HG03039 (cell line): Measurements from ENCODE around the gene GAP43.
A peak's percentile ranks its signal among the peaks of the same experiment; 100 is the strongest.

ENCODE experiments used
- ATAC-seq: cut with Tn5 transposase; IDR thresholded peaks from one replicate; pipeline ENCODE4 v1.9.1; 2021; ENCODE audit warnings: mild to moderate bottlenecking, moderate library complexity; ENCODE audit not compliant: unreplicated experiment

GAP43 gene

GRCh38 chr3:115626721-115627120 lies 3.4 kb downstream of the GAP43 start:
- no peak for ATAC-seq

GRCh38 chr3:115627180-115628074 lies 4.1 kb downstream of the GAP43 start:
- ATAC-seq: peak; percentile 68

DNA sequence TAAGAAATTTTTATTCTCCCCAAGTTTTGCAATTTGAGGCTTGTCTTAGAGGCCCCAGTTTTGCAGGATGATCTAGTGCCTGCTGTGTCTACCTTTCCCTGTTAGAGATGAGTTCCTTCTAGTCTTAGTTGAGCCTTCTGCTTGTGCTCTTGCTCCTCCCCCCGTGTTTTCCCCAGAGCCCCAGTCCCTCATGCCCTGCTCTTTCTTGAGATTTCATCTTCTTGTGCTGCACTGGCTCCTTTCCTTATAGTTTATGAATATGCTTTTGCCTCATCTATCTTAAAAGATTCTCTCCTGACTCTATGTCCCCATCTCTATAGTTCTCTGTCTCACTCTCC lies 4.7 kb downstream of the GAP43 start:
- ATAC-seq: peak; percentile 41

- no peak for ATAC-seq
Observed at GRCh38 chr3:115630850-115631249, 7.5 kb downstream of the GAP43 start.

- ATAC-seq: no peak
Observed at GRCh38 chr3:115632026-115632425, 8.7 kb downstream of the GAP43 start.

DNA sequence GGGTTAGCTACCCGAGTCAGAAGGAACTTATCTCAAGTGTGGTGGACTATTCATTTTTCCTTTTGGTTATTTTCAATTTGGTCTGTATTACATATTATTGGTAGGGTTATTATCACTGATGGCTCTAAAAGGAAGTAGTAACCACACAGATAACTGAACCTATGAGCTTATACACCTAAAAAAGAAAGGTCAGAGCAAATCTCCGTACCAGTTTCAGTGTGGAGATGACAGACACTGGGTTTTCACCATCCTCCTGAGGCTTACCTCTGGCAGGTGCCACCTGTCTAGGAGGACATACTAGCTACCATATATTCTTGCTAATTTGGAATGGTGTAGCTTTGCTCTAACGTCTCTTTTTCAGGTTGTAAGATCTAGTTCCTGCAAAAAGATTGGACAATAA lies 10.2 kb downstream of the GAP43 start:
- no peak for ATAC-seq

- ATAC-seq: no peak
Observed at GRCh38 chr3:115634052-115634451, 10.7 kb downstream of the GAP43 start.

DNA sequence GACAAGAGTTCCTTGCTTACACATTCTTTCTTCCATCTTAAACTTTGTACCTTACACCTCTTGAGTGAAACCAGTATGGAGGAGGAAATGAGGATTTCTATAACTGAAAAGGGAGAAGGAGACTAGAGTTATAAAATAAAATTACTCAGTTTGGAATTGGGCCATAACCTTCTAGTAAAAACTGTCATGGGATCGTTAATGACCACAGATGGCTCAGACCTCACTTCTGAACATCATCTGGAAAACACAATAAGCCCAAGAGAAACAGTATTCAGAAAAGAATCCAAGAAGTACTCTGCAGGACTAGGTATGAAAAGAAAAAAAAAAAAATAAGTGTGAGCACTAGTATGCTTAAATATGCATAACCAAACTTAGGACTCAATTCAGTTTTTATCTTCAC lies 12.1 kb downstream of the GAP43 start:
- no peak for ATAC-seq

DNA sequence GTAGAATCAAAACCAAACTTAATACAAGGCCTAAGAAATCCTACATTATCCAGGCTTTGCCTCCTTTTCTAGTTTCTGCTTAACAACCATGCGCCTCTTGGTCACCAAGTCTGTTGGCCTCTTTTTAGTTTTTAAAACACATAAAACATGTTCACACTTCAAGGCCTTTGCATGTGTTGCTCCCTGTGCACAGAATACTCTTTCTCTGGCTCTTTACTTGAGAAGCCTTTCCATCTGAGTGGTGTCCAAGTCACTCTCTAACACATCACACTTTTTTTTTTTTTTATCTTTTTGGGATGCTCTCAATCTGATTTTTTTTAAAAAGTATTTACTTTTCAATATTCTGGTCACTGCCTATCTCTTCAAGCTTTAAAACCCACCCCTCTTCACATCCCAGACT lies 14.9 kb downstream of the GAP43 start:
- ATAC-seq: no peak

DNA sequence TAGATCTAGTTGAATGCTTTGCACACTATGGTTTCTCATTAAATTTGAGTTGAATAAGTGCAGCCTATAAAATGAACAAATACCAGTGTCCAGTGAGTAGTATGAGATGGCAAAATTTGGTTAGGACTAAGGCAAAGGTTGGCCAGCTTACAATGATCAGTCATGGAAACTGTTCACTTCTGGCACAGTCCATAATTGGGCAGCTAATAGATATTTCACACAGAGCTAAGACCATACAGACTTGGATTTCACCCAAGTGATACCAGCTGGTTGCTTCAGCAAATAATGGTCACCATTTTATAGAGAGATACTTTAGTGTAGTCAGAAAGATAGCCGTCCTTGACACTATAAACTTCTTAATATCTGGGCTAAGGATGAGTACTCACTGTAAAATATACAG lies 15.7 kb downstream of the GAP43 start:
- no peak for ATAC-seq

DNA sequence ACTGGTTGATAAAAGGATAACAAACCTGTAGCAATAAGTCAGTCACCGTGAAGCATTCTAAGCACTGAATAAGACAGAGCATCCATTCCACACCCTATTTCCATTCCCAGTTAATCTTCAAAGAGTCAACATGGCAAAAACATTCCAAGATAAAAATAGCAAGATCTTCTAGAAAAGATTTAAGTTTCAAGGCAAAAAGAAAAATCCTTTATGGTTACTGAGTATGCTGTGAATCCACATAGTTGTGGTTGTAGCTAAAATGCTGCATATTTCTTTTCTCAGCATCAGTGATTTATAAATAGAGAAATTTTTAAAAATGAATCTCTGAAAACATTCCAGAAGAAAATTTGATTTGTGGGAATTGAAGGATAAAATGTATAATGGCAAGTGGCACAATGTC lies 21.1 kb downstream of the GAP43 start:
- ATAC-seq: no peak

- no peak for ATAC-seq
Observed at GRCh38 chr3:115646027-115646690, 22.8 kb downstream of the GAP43 start.

DNA sequence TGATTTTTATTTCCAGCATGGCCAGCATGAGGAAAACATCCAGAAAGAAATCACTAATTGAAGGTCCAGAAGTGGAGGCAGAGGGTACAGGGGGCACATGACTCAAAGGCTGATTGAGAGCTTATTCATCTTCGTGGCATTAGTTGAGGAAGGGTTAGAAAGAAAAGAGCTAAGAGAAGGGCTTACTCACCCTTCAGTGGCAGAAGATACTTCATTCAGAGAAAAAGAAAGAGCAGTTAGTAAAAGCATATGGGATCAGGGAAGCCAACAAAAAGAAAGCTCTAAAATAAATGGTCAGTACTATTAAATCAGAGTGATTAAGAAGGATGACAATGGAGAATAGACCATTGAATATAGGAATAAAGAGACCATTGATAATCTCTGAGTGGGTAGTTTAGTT lies 25.2 kb downstream of the GAP43 start:
- no peak for ATAC-seq

GRCh38 chr3:115651087-115651486 lies 27.8 kb downstream of the GAP43 start:
- peak; percentile 70 for ATAC-seq

GRCh38 chr3:115651599-115651998 lies 28.3 kb downstream of the GAP43 start:
- no peak for ATAC-seq

GRCh38 chr3:115652738-115653137 lies 29.4 kb downstream of the GAP43 start:
- ATAC-seq: peak; percentile 40

- no peak for ATAC-seq
Observed at GRCh38 chr3:115655761-115656282, 32.5 kb downstream of the GAP43 start.

- no peak for ATAC-seq
Observed at GRCh38 chr3:115657168-115657567, 33.9 kb downstream of the GAP43 start.

DNA sequence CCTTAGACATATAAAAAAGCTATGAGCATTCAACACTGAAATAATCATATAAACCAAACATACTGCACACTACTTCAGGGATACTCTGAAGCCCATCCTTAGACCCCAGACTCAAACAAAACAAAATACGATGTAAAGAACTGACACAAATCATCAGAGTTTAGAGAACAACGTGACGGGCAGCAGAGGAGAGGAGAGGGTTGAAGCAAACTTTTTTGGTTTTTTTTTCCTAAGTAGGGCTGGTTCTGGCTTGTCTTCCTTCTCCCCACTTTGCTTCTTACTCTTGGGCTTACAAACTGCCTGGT lies 34.7 kb downstream of the GAP43 start:
- ATAC-seq: no peak

DNA sequence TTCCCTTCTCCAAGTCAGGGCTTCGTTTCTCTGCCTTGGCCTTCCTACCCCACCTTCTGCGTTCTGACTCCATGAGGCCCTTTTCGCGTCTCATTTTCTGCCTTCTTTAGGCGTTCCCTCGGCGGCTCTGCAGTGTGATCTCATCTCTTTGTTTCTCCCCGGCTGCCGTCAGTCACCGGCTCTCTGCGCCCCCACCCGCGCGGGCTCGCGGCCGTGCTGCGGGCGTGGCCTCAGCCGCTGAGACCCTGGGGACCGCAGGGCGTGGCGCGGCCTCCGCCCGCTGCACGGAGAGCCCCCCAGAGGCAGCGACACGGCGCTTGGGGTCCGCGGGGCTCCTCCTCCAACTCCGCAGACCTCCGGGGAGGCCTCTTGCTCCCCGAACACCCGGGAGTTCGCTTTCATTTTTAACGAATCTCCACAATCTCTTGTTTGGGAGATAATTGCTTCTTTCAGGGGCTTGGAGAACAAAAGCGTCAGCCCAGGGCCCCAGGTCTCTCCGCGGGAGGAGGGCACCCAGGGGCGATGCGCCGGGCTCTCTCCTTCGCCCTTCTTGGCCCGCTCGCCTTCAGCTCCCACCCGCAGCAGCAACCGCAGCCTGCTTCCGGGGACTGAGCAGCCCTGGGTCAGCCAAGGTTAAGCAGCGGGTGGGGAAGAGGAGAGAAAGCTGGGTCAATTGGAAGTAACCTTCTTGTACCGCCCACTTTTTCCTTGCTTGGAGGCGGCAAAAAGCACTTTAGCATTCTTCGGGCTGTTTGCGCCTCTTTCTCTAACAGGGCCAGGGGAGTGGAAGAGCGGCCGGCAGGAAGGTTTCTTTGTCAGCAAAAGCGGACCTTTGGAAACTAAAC lies 35.2 kb downstream of the GAP43 start:
- peak; percentile 86 for ATAC-seq
